CD4-positive, alpha-beta T cell treated with Interferon gamma for 1 hour (primary cell): ENCODE measurements around the gene ZNF621.

Experiments used
- DNase-seq: peaks from one replicate; pipeline ENCODE4 v3.0.0-alpha.2; 2020

The ZNF621 gene

DNA sequence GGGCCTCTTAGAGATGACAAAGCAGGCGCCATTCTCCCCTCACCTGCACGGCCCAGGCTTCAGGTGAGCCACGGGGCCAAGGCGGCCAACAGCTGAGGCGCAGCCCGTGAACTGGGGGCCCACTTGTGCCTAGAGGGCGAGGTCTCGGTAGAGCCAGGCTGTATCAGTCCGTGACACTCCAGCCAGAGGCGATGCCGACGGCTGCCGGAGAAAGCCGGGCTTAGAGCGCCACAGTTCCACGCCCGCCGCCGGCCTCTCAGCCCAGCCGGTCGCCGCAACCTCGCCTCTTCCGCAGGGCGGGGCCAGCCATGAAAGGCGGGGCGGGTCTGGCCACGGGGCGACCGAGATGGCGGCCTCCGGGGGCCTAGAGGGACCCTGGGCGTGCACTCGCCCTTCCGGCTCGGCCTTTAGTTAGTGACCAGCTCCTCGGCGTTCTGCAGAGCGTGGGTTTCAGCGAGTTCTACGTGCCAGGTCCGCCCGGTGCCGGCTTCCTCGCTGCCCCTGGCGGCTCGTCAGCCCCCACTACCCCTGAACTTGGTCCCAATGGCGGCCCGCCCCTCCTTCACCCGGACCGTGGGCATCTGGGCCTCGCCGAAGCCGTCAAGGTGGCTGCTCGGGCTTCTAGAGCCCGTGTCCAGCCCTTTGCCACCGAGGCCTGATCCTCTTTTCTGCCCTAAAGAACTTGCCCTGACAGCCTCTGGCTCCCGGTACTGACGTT lies at the start of gene ZNF621:
TSS of gene ZNF621 (plus strand) at position 393 of the 718 bp plus-strand sequence. CDS start 881 bp downstream, outside the sequence.
- DNase-seq: peak; percentile 84

GRCh38 chr3:40476478-40477470 lies 48.0 kb upstream of the ZNF621 start, which contains the start of gene ZNF619:
Gene ZNF619 (plus strand): TSS chr3:40477122. CDS start chr3:40477980, 858 bp downstream.
- peak; percentile 67 for DNase-seq

DNA sequence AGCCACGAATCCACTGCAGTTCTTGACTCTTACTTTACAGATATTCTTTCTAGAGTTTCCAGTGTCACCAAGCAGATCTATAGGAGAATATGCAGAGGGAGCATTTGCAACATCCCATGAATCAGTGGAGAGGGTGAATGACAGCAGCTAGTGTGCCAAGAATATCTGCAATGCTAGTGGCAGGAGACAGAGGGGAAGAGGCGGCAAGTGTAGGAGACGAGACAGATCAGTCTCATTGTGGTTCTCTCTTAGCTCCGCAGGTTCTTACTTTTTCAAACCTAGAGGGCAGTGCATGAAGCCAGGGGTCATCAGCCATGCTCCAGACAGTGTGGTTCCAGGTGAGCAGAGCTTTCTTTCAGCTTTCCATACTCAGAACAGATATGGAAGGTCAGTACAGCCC lies 47.1 kb upstream of the ZNF621 start:
- no peak for DNase-seq

DNA sequence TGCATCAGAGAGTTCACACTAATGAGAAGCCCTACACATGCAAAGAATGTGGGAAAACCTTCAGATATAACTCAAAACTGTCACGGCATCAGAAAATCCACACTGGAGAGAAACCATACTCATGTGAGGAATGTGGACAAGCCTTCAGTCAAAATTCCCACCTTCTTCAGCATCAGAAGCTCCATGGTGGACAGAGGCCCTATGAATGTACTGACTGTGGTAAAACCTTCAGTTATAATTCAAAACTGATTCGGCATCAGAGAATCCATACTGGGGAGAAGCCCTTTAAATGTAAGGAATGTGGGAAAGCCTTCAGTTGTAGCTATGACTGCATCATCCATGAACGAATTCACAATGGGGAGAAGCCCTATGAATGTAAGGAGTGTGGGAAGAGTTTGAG lies 37.6 kb upstream of the ZNF621 start:
- DNase-seq: no peak

DNA sequence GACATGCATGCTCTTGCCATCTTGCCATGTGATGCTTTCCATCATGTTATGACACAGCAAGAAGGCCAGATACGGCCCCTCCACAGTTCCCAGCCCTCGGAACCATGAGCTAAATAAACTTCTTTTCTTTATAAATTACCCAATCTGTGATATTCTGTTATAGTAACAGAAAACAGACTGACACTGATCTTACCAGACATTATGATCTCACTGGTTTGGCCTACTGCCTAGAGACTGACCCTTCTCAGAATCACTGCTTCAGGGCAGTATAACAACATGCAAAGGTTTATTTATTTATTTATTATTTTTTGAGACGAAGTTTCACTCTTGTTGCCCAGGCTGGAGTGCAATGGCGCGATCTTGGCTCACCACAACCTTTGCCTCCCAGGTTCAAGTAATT lies 33.8 kb upstream of the ZNF621 start:
- no peak for DNase-seq

- DNase-seq: no peak
Measured at GRCh38 chr3:40494698-40495097, 30.1 kb upstream of the ZNF621 start.

DNA sequence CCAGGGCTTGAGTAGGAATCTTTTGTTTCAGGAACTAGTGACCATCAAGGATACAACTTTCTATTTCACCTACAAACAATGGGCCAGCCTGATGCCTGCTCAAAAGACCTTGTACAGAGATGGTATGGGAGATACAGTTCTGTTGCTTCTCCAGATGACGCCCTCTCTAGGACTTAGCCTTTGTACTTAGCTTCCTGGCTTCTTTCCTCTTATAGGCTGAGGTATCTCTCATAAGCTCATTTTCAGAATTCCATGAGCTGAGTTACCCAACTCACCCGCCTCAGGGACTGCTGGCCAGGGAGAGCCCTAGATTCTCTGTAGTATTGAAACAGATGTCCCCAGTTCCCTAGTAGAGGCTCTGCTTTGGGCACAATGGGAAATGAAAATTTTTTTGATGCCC lies 27.5 kb upstream of the ZNF621 start:
- DNase-seq: no peak

GRCh38 chr3:40499952-40500351 lies 24.8 kb upstream of the ZNF621 start:
- no peak for DNase-seq

DNA sequence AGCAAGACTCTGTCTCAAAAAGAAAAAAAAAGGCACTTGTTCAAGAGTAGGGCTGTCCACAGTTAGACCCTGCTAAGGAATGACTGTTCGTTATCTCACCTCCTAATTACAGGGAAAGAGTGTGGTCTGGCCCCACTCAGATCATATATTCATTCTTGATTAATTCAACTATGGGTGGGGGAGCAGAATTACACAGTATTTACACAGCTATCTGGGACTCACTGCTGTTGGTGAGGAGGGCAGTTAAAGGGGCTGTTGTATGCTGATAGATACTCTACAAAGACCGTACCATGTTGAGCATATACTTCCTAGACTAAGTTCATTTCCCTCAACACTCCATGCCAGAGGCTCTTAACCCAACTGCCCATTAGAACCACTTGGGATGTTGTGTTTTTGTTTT lies 22.7 kb upstream of the ZNF621 start:
- DNase-seq: no peak

- DNase-seq: no peak
Measured at GRCh38 chr3:40504636-40505430, 19.9 kb upstream of the ZNF621 start.

- peak; percentile 54 for DNase-seq
Measured at GRCh38 chr3:40505599-40506462, 18.9 kb upstream of the ZNF621 start, which contains the start of gene ZNF620. Gene ZNF620 (plus strand): TSS chr3:40506039. CDS start chr3:40506353, 314 bp downstream.

DNA sequence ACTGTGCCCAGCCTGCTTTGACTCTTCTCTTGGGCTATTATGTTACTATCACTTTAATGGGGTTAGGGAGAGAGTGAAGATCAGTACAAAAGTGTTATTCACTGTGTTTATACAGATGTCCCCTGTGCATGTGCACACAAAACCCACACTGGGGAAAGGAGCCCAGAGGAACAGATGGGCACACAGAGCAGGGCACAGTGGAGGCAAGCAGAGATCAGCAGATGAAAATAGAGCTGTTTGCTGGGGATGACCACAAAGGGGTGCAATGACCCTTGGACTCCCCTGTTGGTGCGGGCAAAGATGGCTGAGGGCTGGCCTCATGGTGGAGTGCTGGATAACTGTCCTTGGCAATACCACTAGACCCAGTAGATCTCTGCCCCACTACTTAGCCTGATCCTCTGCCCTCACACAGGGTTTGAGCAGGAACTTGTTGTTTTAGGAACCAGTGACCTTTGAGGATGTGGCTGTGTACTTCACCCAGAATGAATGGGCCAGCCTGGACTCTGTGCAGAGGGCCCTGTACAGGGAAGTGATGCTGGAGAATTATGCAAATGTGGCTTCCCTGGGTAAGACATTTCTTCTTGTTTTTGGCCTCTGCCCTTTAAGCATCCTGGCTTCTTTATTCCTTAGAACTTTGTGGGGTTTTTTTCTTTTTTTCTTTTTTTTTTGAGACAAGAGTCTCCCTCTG lies 13.6 kb upstream of the ZNF621 start:
- no peak for DNase-seq

DNA sequence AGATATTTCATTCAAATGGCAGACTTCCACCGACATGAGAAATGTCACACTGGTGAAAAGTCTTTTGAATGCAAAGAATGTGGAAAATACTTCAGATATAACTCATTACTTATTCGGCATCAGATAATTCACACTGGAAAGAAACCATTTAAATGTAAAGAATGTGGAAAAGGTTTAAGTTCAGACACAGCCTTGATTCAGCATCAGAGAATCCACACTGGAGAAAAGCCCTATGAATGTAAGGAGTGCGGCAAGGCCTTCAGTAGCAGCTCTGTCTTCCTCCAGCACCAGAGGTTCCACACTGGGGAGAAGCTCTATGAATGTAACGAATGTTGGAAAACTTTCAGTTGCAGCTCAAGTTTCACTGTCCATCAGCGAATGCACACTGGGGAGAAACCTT lies 8.6 kb upstream of the ZNF621 start:
- no peak for DNase-seq

DNA sequence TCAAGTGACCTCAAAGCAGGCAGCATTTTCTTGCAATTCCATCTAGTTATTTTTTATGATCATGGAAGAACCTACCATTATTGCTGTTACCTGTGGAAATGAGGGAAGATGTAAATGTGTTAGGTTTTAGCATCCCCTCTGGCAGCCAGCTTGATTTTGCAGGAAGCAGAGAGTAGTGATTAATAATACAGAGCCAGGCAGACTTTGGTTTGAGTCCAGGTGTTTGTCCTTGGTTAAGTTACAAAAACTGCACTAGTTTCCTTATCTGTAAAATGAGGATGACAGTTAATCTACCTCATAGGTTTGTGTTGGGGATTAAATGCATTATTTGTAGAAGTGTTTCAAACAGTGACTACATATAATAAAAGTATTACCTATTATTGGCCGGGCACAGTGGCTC lies 6.7 kb upstream of the ZNF621 start:
- DNase-seq: no peak

DNA sequence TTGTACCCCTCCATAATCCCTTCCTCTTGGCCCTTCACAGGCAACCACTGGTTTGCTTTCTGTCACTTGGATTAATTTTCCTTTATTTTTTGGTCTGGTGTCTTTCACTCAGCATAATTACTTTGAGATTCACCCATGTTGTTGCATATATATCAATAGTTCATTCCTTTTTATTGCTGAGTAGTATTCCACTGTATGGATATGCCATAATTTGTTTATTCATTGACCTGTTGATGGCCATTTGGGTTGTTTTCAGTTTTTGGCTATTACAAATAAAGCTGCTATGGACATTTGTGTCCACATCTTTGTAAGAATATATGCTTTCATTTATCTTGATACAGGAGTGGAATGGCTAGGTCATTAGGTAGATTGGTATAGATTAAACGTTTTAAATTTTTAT lies 5.9 kb upstream of the ZNF621 start:
- no peak for DNase-seq

DNA sequence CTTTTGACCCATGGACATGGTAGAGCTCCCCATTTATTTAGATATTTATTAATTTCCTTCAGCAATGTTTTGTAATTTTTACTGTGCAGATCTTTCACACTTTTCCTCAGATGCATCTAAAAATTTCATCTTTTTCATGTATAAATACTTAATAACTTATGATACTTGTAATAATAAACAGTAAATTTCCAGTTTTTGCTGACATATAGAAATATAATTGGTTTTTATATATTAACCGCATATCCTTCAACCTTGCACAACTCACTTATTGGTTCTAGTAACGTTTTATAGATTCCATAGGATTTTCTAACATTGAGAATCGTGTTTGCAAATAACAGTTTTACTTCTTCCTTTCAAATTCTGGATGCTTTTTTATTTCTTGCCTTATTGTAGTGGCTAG lies 3.5 kb upstream of the ZNF621 start:
- DNase-seq: no peak

DNA sequence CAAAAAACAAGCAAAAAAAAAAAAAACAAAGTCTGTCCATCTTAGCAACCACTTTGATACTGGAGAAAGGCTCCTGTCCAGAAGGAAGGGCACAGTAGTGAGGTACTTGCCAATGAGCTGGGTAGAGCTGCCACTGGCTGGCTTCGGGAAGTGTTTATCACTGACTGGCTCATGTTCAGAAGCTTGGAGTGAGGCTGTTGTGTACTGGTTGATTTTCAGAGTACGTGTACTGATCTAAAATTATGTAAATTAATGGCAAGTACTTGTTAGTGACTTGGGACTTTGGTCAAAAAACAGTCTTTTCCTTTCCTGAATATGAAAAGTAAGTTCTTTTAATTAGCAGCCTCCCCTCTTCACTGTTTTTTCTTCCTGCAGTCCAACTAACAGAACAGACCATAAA lies 979 bp upstream of the ZNF621 start:
- no peak for DNase-seq

- DNase-seq: no peak
Measured at GRCh38 chr3:40524222-40524567, 565 bp upstream of the ZNF621 start.

- DNase-seq: no peak
Measured at GRCh38 chr3:40528426-40528825, 3.7 kb downstream of the ZNF621 start.

GRCh38 chr3:40532252-40532651 lies 7.5 kb downstream of the ZNF621 start:
- DNase-seq: no peak

GRCh38 chr3:40534283-40534682 lies 9.5 kb downstream of the ZNF621 start:
- no peak for DNase-seq
